HepG2 (cell line): Measurements from ENCODE around the gene TMEM204. TPM values are rescaled to one million over a fixed set of nuclear protein-coding genes. Genes with fewer than 3 reads are reported as not detected.

Experiments
- CBX2 ChIP-seq, 2 experiments: fragments of 200-600 bp in 1 of 2; sonication (generic); formaldehyde crosslinking in 1 of 2; IDR thresholded peaks; 2 replicates each; pipeline versions ENCODE4 v1.7.0 to v1.8.1; 2018 to 2022; ENCODE audit warnings: low read depth in 2 of 2, low read length in 1 of 2, mild to moderate bottlenecking in 1 of 2, missing genetic modification reagents in 1 of 2
- GATAD1 ChIP-seq: IDR thresholded peaks from 2 replicates; pipeline ENCODE4 v1.6.1; 2016; ENCODE audit warnings: missing genetic modification reagents, missing compliant biosample characterization
- GZF1 ChIP-seq: sonication (generic); formaldehyde crosslinking; IDR thresholded peaks from 2 replicates; pipeline ENCODE4 v1.5.1; 2020; ENCODE audit warnings: mild to moderate bottlenecking, missing genetic modification reagents
- HHEX ChIP-seq: IDR thresholded peaks from 2 replicates; pipeline ENCODE4 v1.6.1; 2016; ENCODE audit warnings: control low read depth
- MNT ChIP-seq: fragments of 450-650 bp; IDR thresholded peaks from 2 replicates; pipeline ENCODE4 v1.6.1; 2016
- MTF1 ChIP-seq: sonication (generic); formaldehyde crosslinking; IDR thresholded peaks from 2 replicates; pipeline ENCODE4 v1.5.0; 2020; ENCODE audit warnings: missing genetic modification reagents
- MYNN ChIP-seq: sonication (generic); formaldehyde crosslinking; IDR thresholded peaks from 2 replicates; pipeline ENCODE4 v1.4.0; 2020; ENCODE audit warnings: mild to moderate bottlenecking, low read depth, missing genetic modification reagents
- MZF1 ChIP-seq: sonication (generic); formaldehyde crosslinking; IDR thresholded peaks from 2 replicates; pipeline ENCODE4 v1.8.1; 2023; ENCODE audit warnings: mild to moderate bottlenecking, missing genetic modification reagents, borderline replicate concordance
- POLR2A ChIP-seq, 2 experiments: IDR thresholded peaks; 2 replicates each; pipeline ENCODE4 v1.6.1; 2011; ENCODE audit warnings: low read depth in 2 of 2, low read length in 2 of 2, mild to moderate bottlenecking in 1 of 2, moderate library complexity in 1 of 2; ENCODE audit not compliant: insufficient read depth in 1 of 2
- SNAPC4 ChIP-seq: sonication (generic); formaldehyde crosslinking; IDR thresholded peaks from 2 replicates; pipeline ENCODE4 v1.4.0; 2020; ENCODE audit warnings: mild to moderate bottlenecking, missing genetic modification reagents
- SSRP1 ChIP-seq: IDR thresholded peaks from 2 replicates; pipeline ENCODE4 v1.6.1; 2016; ENCODE audit warnings: control low read depth
- ZBTB7A ChIP-seq: sonication (generic); formaldehyde crosslinking; IDR thresholded peaks from 2 replicates; pipeline ENCODE4 v1.8.0; 2022; ENCODE audit warnings: mild to moderate bottlenecking, missing genetic modification reagents
- ZFP36L1 ChIP-seq: sonication (generic); formaldehyde crosslinking; IDR thresholded peaks from 2 replicates; pipeline ENCODE4 v1.8.0; 2022; ENCODE audit warnings: mild to moderate bottlenecking, missing genetic modification reagents, moderate library complexity
- ZGPAT ChIP-seq: IDR thresholded peaks from 2 replicates; pipeline ENCODE4 v1.6.1; 2016; ENCODE audit warnings: mild to moderate bottlenecking
- ZKSCAN8 ChIP-seq: IDR thresholded peaks from 2 replicates; pipeline ENCODE4 v1.6.1; 2016; ENCODE audit warnings: borderline replicate concordance, missing genetic modification reagents, missing compliant biosample characterization
- ZMAT3 ChIP-seq: sonication (generic); formaldehyde crosslinking; conservative IDR thresholded peaks from 2 replicates; pipeline ENCODE4 v1.7.0; 2021; ENCODE audit warnings: missing genetic modification reagents
- ZNF121 ChIP-seq: sonication (generic); formaldehyde crosslinking; IDR thresholded peaks from 2 replicates; pipeline ENCODE4 v1.5.0; 2020; ENCODE audit warnings: mild to moderate bottlenecking, missing genetic modification reagents
- ZNF383 ChIP-seq: sonication (generic); formaldehyde crosslinking; IDR thresholded peaks from 2 replicates; pipeline ENCODE4 v1.4.0; 2020; ENCODE audit warnings: missing genetic modification reagents, mild to moderate bottlenecking, borderline replicate concordance
- ZNF674 ChIP-seq: sonication (generic); formaldehyde crosslinking; IDR thresholded peaks from 2 replicates; pipeline ENCODE4 v1.5.0; 2020; ENCODE audit warnings: low read depth, mild to moderate bottlenecking, missing genetic modification reagents
- ZNF709 ChIP-seq: sonication (generic); formaldehyde crosslinking; IDR thresholded peaks from 2 replicates; pipeline ENCODE4 v1.5.0; 2020; ENCODE audit warnings: mild to moderate bottlenecking, missing genetic modification reagents
- ZNF761 ChIP-seq: sonication (generic); formaldehyde crosslinking; conservative IDR thresholded peaks from 2 replicates; pipeline ENCODE4 v1.4.0; 2020; ENCODE audit warnings: mild to moderate bottlenecking, missing genetic modification reagents
- polyA plus RNA-seq, 8 experiments: library from polyadenylated mRNA; depleted of rRNA in 3 of 8; stranded (reverse) in 7 of 8; unstranded in 1 of 8; fragments of >200 nt; fragmentation: Illumina TruSeq in 4 of 8; extraction: Trizol in 4 of 8; gene quantifications; 2 replicates each; pipeline versions ENCODE4 v1.2.1 to v1.2.3, GENCODE V29; 2011 to 2016; ENCODE audit warnings: low read depth in 4 of 8, missing spikeins in 1 of 8, mixed read lengths in 1 of 8; ENCODE audit not compliant: insufficient read depth in 1 of 8
- total RNA-seq, 5 experiments: library from RNA; depleted of rRNA; stranded (reverse); fragments of >200 nt; fragmentation: Illumina TruSeq; extraction: Trizol; gene quantifications; 2 replicates each; pipeline ENCODE4 v1.2.3, GENCODE V29; 2016; ENCODE audit warnings: low read depth in 1 of 5

TMEM204 gene
- total and polyA plus RNA-seq, 2 of the 13 experiments (the other 11 are each of a cell fraction or from before 2014, with no cell fraction given) = not detected

- peak; percentile 58 for TF ChIP-seq MNT
- peak; percentile 77; the same call in 1 of the 2 replicates for TF ChIP-seq ZGPAT (CRISPR knock-in tag)
- no peak for TF ChIP-seq ZNF709 (CRISPR knock-in tag)
- TF ChIP-seq MYNN (CRISPR knock-in tag) = no peak
- TF ChIP-seq ZMAT3 = peak; percentile 58; the same call in 1 of the 2 replicates
- TF ChIP-seq CBX2 (IDR thresholded peaks at IDR 0.05; ENCODE audit: low read depth, low read length) = no peak
- TF ChIP-seq CBX2 (CRISPR knock-in tag; IDR thresholded peaks at IDR 0.05; ENCODE audit: low read depth) = no peak
- no peak for TF ChIP-seq SNAPC4 (CRISPR knock-in tag)
- no peak for TF ChIP-seq GZF1
- TF ChIP-seq ZNF674 (CRISPR knock-in tag) = no peak
- no peak for TF ChIP-seq MZF1
- TF ChIP-seq POLR2A (IDR thresholded peaks at IDR 0.05; ENCODE audit: insufficient read depth in 1 of 2, low read depth in 2 of 2, low read length in 2 of 2) = peak; percentile 71 to 83; a peak in 3 of 4 replicates
- TF ChIP-seq ZKSCAN8 = no peak
- TF ChIP-seq ZNF121 (CRISPR knock-in tag) = no peak
- no peak for TF ChIP-seq MTF1 (CRISPR knock-in tag)
- TF ChIP-seq ZFP36L1 = no peak
- peak; percentile 90 for TF ChIP-seq GATAD1 (CRISPR knock-in tag)
- TF ChIP-seq SSRP1 (CRISPR knock-in tag) = no peak
- no peak for TF ChIP-seq ZBTB7A (CRISPR knock-in tag)
- TF ChIP-seq ZNF383 (CRISPR knock-in tag) = no peak
- 0 out of 2 replicates have a peak, but pooled peaks have one; percentile 10 for TF ChIP-seq ZNF761
- TF ChIP-seq HHEX (CRISPR knock-in tag) = no peak
Measured at GRCh38 chr16:1492923-1493745, 40.3 kb upstream of the TMEM204 start, which contains the start of gene TELO2 (continued).
